Ovary (tissue), 3 donors: Measurements from ENCODE around the gene TNK1.

Source experiments
- CTCF ChIP-seq, 3 donors: fragments of 450-650 bp in 2 of 3; fragments of 200-600 bp in 1 of 3; IDR thresholded peaks; one replicate each; pipeline versions ENCODE4 v1.5.1 to v1.8.0; 2016 to 2022; ENCODE audit warnings: antibody characterized with exemption in 3 of 3, mild to moderate bottlenecking in 1 of 3
- EP300 ChIP-seq: sonication (generic); formaldehyde crosslinking; IDR thresholded peaks from one replicate; pipeline ENCODE4 v1.6.1; 2017; ENCODE audit warnings: antibody characterized with exemption
- POLR2A ChIP-seq: fragments of 450-650 bp; IDR thresholded peaks from one replicate; pipeline ENCODE4 v1.6.1; 2017; ENCODE audit warnings: antibody characterized with exemption, mild to moderate bottlenecking, moderate library complexity
- donor health status: DM: no; HTN: no; CAD: no.

- no peak for TF ChIP-seq EP300
- no peak for TF ChIP-seq POLR2A
- no peak for TF ChIP-seq CTCF (IDR thresholded peaks at IDR 0.05)
Observed at GRCh38 chr17:7341842-7342241, 39.0 kb upstream of the TNK1 start.
